GM13976 (cell line): ENCODE results near the gene MBTD1.

Experiments
- DNase-seq: peaks from one replicate; pipeline ENCODE4 v3.0.0; 2012; ENCODE audit warnings: low spot score
- in situ Hi-C: fragments of 300-500 bp; cut with MboI; formaldehyde crosslinking; loops from one replicate; pipeline ENCODE4 v1.12.0; 2022; ENCODE audit warnings: low sequenced_read_pairs, mixed read lengths, inconsistent platforms; ENCODE audit not compliant: unreplicated experiment
- TF ChIP-seq, protein P1 (sequence below): IDR thresholded peaks from 2 replicates; pipeline ENCODE4 v1.5.1; 2012; ENCODE audit warnings: borderline replicate concordance, mild to moderate bottlenecking; ENCODE audit not compliant: insufficient read depth; ENCODE audit errors: extremely low read depth, missing control alignments, control extremely low read depth

The MBTD1 gene

GRCh38 chr17:51200295-51200694 lies 59.6 kb downstream of the MBTD1 start:
- DNase-seq = no peak
- TF ChIP-seq, protein P1, sequence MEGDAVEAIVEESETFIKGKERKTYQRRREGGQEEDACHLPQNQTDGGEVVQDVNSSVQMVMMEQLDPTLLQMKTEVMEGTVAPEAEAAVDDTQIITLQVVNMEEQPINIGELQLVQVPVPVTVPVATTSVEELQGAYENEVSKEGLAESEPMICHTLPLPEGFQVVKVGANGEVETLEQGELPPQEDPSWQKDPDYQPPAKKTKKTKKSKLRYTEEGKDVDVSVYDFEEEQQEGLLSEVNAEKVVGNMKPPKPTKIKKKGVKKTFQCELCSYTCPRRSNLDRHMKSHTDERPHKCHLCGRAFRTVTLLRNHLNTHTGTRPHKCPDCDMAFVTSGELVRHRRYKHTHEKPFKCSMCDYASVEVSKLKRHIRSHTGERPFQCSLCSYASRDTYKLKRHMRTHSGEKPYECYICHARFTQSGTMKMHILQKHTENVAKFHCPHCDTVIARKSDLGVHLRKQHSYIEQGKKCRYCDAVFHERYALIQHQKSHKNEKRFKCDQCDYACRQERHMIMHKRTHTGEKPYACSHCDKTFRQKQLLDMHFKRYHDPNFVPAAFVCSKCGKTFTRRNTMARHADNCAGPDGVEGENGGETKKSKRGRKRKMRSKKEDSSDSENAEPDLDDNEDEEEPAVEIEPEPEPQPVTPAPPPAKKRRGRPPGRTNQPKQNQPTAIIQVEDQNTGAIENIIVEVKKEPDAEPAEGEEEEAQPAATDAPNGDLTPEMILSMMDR = no peak
- in situ Hi-C loops = no loop called here

DNA sequence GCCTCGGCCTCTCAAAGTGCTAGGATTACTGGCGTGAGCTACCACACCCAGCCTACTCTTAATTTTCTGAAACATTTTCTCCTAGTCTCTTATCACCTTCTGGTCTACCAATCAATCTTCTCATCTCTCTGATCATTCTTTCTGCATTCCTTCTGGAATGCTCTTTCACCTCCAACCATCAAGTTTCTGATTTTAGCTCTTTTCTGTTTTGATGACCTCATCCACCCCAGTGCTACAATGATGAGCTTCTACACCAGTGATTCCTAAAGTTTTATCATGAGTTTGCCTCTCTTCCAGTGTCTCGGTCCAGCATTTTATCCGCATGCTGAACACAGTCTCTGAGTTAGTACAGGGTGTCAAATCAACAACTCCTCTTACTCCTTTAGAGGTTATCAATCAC lies 62.1 kb downstream of the MBTD1 start:
- in situ Hi-C loops = no loop called here
- TF ChIP-seq, protein P1 = no peak
- no peak for DNase-seq

GRCh38 chr17:51191895-51192294 lies 68.0 kb downstream of the MBTD1 start:
- in situ Hi-C loops = no loop called here
- no peak for DNase-seq
- TF ChIP-seq, protein P1 = no peak

- TF ChIP-seq, protein P1 = no peak
- in situ Hi-C loops = no loop called here
- DNase-seq = no peak
Observed at GRCh38 chr17:51189628-51190027, 70.2 kb downstream of the MBTD1 start.

GRCh38 chr17:51189162-51189561 lies 70.7 kb downstream of the MBTD1 start:
- TF ChIP-seq, protein P1 = no peak
- DNase-seq = no peak
- in situ Hi-C loops = no loop called here

DNA sequence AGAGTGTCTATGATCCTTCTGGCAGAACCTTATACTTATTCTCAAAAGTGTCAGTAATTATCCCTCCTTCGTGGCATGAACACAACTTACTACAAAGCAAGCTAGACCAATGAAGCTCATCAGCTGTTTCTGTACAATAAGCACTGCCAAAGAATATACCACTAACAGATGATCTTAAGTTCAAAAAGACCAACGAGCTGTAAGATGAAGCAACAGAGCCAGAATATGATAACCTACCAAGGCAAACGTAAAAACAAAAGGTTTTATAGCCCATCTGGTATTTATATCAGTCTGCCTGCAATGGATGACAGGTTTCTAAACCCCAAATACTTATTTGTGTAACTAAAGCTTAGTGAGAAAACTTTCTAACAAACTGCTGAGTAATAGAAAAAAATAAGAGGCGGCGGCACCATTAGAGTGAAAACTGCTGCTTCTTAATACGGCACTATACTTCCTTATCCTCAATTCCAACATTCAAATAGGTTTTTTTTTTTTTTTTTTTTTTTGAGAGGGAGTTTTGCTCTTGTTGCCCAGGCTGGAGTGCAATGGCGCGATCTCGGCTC lies 71.5 kb downstream of the MBTD1 start:
- in situ Hi-C loops = no loop called here
- TF ChIP-seq, protein P1 = no peak
- DNase-seq = no peak
